GM12865 (cell line): ENCODE data around the gene MATN3.

ENCODE experiments used
- DNase-seq: peaks from one replicate; pipeline ENCODE4 v3.0.0; 2010; ENCODE audit warnings: low read depth
- H3K4me3 ChIP-seq: 2 replicates; pipeline ENCODE4 v1.5.1; 2011; ENCODE audit warnings: mild to moderate bottlenecking, low read depth, low read length, control low read depth
- TF ChIP-seq, protein P1 (sequence below): IDR thresholded peaks from 2 replicates; pipeline ENCODE4 v1.5.1; 2011; ENCODE audit warnings: low read length, control low read depth, low read depth, inconsistent platforms; ENCODE audit not compliant: insufficient read depth; ENCODE audit errors: missing control alignments

MATN3 gene

DNA sequence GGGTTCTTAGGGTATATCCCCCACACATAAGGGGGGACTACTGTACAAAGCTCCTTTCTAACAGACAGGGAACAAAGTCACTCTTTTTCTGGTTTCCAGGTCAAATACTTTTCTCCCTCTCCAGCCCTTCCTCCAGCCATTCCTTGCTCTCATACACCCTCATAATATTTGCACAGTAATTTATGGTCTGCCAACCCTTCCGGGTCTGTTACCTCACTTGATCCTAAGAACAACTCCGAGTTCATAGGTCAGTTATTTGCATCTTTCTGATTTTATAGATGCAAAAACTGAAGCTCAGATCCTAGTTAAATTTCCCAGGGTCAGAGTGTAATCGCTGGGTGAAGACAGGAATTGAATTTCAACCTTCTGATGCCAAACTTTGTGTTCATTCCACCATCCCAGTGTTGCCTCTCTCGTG is 14.8 kb upstream of the MATN3 start:
- no peak overlapping the region for H3K4me3 ChIP-seq
- TF ChIP-seq, protein P1, sequence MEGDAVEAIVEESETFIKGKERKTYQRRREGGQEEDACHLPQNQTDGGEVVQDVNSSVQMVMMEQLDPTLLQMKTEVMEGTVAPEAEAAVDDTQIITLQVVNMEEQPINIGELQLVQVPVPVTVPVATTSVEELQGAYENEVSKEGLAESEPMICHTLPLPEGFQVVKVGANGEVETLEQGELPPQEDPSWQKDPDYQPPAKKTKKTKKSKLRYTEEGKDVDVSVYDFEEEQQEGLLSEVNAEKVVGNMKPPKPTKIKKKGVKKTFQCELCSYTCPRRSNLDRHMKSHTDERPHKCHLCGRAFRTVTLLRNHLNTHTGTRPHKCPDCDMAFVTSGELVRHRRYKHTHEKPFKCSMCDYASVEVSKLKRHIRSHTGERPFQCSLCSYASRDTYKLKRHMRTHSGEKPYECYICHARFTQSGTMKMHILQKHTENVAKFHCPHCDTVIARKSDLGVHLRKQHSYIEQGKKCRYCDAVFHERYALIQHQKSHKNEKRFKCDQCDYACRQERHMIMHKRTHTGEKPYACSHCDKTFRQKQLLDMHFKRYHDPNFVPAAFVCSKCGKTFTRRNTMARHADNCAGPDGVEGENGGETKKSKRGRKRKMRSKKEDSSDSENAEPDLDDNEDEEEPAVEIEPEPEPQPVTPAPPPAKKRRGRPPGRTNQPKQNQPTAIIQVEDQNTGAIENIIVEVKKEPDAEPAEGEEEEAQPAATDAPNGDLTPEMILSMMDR = no peak
- no peak for DNase-seq

DNA sequence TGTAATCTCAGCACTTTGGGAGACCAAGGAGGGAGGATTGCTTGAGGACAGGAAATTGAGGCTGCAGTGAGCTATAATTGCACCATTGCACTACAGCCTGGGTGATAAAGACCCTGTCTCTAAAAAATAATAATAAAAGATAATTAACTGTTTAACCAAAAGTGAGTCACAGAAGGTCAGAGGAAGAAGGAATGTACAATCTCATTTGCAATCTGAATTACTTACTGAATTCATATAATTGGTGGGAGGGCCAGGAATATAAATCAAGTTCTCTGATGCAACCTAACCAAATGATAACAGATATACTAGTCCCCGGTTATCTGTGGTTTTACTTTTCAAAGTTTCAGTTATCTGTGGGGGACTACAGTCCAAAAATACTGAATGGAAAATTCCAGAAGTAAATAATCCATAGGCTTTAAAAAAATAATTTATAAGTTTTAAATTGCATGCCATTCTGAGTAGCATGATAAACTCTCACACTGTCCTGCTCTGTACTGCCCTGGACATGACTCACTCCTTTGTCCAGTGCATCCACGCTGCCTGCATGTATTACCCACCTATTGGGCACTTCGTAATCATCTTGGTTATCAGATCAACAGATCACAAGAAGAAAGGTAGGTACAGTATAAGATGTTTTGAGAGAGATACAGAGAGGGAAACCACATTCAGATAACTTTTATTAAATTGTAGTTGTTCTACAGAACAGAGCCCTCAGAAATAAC is 12.8 kb upstream of the MATN3 start:
- no peak for DNase-seq
- H3K4me3 ChIP-seq = no peak overlapping the region
- TF ChIP-seq, protein P1 = no peak

DNA sequence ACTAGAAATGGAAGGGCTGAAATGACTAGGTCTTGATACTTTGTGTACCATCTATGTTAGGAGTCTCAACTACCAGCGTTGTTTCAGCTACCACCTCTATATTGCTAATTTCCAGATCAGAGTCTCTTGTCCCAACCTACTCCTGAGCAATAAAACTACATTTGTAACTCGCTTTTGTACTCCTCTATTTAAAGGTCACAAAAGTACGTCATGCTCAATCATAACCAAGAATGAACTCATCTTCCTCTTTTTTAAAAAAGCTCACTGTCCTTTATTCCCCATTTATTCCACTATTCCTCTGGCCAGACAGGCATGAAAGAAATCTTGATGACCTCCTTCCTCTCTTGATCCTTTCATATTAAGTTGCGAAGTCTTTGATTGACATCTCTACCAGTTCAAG is 11.2 kb upstream of the MATN3 start:
- H3K4me3 ChIP-seq = no peak overlapping the region
- DNase-seq = no peak
- TF ChIP-seq, protein P1 = no peak

DNA sequence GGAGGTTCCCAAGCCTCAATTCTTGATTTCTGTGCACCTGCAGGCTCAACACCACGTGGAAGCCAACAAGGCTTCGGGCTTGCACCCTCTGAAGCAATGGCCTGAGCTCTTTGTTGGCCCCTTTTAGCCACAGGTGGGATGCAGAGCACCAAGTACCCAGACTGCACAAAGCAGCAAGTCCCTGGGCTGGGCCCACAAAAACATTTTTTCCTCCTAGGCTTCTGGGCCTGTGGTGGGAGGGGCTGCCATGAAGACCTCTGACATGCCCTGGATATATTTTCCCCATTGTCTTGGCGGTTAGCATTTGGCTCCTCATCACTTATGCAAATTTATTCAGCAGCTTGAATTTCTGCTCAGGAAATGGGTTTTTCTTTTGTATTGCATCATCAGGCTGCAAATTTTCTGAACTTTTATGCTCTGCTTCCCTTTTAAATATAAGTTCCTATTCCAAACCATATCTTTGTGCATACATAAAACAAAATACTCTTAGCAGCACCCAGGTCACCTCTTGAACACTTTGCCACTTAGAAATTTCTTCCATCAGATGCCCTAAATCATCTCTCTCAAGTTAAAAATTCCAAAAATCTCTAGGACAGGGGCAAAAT is 9.0 kb upstream of the MATN3 start:
- no peak overlapping the region for H3K4me3 ChIP-seq
- no peak for DNase-seq
- TF ChIP-seq, protein P1 = no peak

DNA sequence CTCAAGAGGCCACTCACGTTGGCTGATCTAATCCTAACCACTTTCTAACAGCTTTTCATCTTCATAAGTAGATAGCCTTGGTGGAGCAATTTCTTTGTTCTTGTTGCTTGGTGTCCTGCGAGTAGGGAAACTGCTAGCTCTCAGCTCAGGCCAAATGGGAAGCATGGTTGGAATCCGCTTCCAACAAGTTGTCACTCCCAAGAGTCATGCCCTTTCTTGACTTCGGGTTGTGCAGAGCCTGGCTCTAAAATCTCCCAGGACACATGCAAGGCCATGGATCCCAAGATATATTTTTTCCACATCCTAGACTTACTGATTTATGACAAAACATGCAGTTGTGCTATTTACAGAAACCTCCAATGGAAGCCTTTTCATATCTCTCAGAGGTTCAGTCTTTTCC is 7.3 kb upstream of the MATN3 start:
- no peak for DNase-seq
- TF ChIP-seq, protein P1 = no peak
- H3K4me3 ChIP-seq = no peak overlapping the region

DNA sequence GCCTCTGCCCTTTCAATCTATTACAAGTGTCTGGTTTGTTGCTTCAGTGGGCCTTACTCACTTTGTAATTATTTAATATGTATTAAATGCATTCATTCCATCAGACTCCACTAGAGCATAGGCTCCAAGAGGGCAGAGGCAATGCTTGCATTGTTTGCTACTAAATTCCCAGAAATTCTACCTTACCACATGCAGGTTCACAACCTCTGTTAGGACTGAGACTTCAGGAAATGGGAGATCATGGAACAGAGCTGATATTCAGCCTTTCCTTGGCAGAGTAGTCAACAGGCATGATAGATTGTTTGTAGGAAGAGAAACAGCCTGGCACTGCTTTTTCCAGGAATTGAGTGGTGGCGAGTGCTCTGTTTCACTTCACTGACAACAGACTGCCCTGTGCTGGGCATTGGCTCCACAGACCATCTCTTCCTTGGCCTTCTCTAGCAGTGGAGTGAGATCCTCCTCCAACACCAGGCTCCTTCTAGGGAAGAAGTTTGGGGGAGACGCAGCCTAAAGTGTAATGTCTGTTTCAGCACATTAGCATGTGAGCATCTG is 6.2 kb upstream of the MATN3 start:
- TF ChIP-seq, protein P1 = no peak
- no peak for DNase-seq

More for the DNA sequence above, 6.2 kb upstream of the MATN3 start:
- no peak overlapping the region for H3K4me3 ChIP-seq
